GM18508 (cell line): ENCODE data around the gene CRYBG2.
"Not testable (repeated sequence)": the region's sequence is repeated elsewhere in the genome, so short reads cannot be mapped to it uniquely, and the experiment has no call there.

Experiments
- ATAC-seq: cut with Tn5 transposase; IDR thresholded peaks from one replicate; pipeline ENCODE4 v1.9.1; 2021; ENCODE audit warnings: moderate number of reproducible peaks; ENCODE audit not compliant: insufficient read depth, unreplicated experiment

Gene CRYBG2, protein sequence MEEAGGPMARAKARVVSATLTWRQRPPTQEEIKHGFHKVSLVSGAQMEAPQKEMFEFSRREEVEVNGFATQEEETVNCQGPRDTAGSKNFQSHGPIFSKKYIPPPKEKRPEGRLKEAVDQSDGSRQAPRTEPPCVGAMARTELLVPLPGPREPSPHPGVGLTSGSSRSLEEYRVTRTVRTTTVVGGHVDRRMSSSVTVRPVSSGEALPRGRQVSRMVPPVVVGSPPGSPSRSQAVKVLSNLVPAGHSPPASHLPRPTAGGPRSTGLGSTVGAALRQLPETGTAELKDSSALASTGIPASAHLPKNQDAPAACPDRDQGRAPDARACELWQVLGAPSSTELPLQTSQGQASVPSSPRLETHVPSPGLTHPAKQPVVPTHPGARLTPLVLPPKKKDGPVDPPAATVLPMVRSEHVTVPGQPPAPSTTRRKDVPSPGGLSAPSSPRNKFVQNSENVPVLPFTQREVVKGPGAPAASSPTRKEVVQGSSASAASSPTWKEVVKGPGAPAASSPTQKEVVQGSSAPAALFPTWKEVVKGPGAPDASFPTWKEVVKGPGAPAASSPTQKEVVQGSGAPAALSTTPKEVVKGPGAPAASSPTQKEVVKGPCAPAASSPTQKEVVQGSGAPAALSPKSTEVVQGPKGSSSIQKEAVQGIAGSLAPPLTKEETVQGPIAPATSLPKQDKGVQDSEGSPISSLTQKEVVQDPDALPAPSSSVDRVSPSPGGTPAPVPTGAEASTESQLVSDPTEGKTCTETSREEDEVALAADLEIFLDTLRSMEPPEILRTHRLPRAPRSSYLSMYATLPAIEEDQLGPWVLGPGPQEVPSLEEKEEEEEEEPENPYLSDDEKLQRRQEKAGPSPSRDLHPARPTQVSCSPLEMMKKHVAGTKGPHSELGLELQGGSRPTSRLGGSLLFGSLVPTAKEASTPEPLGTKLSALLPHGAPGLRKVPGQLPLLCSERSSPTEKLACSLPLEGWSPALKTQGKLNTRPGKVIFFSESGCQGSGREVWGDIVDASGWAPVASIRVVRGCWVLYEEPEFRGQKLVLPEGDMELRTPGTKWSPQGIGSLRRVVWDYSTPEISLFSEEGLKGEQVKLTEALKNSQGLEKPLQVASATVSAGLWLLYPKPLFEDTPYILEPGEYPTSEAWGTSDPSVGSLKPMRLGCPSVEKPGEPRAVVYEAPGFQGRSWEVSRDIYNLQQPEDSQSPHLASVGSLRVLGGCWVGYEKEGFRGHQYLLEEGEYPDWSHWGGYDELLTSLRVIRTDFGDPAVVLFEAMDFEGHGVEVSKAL (N-terminal part only)

DNA sequence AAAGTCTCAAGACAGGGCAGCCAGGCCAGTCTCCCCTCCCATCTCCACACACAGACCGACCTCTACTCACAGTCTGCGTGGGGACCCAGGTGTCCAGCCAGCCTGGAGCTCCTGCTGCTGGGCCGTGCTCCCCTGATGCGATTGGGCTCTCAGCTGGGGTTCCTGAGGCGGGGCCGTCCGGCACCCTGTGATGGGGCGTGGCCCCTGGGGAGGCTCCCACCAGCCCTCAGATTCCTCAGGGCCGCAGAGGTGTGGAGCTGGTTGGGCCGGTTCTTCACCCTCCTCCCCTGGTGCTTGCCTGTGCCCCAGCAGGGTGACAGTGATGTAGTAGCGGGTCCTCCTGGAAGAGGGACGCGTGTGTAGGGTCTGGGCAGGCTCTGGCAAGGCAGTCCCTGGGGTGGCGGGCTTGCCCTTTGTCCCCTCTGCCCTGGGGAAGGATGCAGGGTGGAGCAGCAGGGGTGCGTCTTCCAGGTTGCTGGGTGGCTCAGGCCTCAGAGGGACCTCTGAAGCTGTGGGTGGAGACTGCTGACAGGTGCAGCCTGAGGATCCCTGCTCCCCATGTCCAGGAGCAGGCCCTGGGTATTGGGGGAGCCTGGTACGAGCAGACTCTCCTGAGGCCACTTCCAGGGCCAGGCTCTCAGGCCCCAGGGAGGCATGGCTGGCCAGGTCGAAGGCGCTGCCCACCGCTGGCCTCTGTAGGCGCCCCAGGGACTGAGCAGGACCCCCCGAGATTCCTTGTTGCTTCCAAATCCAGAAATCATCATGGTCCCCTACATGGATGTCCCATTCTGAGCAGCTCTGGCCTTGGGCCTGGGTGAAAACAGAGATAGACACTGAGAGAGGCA lies at the start of gene CRYBG2:
CRYBG2 (minus strand) TSS at position 155 of the 845 bp plus-strand sequence. CDS start 7,473 bp downstream, outside the sequence.
- ATAC-seq = no peak

DNA sequence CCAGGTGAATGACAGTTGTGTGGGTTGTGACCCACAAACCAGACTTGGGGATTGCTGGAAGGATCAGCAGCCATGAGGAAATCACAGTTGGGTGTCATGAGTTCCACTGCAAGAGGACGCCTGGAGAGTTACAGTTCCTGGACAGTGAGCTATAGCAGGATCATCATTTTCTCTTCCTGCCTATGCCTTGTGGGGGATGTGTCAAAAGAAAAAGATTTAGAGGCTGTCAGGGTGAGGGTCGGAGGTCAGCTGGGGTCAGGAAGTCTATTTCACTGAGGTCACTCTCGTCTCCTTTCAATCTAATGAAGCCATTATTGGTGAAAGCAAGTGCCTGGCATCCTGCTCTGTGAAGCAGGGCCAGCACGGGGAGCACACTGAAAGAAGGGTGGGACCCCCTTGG lies 49.7 kb upstream of the CRYBG2 start:
- no peak for ATAC-seq

DNA sequence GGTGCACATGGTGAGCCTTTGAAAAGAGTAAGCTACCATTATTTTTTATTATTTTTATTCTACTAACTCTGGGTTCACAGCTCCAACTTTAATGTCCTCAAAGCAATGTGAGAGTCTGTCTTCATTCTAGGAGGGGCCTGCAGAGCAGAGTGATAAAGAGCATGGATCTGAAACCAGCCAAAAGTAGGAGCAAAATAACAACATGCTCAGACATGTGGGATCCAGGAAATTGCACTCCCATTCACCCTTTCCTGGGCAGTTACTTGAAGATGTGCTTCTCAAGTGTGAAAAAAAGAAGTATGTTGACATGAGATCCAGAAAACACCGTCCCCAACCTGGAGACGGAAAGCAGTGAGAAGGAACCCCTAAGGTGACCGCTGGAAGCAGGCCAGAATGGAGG lies 48.0 kb upstream of the CRYBG2 start:
- ATAC-seq = no peak

DNA sequence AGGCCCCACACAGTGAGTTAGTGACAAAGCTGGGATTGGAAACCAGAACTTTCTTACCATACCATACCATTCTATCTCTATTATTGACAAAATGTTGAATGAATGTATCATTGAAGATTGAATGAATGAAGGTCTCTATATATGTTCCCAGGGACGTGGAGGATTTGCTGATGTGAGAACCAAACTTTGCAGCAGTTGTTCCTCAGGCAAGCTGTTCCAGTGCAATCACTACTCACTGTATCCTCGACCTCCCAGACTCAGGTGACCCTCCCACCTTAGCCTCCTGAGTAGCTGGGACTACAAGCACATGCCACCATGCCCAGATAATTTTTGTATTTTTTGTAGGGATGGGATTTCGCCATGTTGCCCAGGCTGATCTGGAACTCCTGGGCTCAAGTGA lies 45.1 kb upstream of the CRYBG2 start:
- no peak for ATAC-seq

DNA sequence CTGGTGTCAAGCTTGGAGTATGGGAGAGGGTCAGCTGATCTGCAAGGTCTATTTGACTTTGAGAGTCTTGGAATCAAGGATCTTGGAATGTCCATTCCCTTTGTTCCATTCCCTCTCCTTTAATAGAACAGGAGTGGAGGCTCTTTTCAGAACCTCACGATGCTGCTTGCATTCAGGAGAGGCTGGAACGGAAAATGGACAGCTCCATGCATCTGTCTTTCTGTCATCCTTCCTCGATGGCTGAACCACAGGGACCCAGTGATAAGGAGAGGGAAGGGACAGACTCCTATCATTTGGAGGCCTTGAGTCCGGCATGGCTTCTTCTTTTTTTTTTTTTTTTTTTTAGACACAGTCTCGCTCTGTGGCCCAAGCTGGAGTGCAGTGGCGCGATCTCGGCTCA lies 41.8 kb upstream of the CRYBG2 start:
- ATAC-seq = no peak

DNA sequence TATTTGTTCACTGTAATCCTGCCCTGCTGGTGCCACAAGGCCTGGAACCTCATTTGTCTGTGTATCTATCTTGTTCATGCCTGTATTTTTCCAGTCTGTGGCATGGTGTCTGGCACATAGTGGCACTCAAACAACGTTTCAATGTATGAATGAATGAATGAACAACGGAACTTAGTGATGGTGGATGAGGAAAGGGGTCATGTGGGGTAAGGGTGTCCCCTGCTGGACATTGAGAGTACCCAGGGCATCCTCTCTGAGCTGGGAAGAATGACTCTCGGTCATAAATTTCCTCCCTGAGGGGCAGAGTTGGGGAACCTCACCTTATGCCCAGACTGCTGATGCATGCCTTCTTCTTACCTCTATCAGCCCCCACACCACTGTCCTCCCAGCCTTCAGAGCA lies 37.5 kb upstream of the CRYBG2 start:
- ATAC-seq = no peak

DNA sequence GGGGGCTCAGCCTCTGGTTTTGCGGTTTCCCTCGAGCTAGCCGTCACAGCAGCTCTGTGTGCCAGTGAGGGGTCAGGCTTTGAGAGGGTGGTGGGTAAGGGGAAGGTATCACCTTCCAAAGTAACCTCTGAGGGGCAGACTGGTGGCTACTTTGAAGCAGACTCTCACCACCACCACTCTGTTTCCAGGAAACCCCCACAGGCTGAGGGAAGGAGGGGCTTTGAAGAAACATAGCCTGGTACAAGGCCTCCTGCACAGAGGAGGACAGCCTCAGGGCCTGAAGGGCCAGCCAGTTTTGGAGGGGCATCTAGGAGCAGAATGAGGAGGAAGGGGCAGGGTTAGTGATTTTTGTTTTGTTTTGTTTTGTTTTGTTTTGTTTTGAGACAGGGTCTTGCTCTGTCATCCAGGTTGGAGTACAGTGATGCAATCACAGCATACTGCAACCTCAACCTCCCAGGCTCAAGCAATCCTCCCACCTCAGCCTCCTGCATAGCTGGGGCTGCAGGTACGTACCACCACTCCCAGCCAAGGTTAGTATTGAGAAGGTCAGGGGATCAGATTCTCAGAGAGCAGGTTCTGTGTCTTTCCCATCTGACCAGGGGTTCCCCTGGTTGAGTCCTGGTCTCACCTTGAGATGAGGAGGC lies 35.8 kb upstream of the CRYBG2 start:
- no peak for ATAC-seq

DNA sequence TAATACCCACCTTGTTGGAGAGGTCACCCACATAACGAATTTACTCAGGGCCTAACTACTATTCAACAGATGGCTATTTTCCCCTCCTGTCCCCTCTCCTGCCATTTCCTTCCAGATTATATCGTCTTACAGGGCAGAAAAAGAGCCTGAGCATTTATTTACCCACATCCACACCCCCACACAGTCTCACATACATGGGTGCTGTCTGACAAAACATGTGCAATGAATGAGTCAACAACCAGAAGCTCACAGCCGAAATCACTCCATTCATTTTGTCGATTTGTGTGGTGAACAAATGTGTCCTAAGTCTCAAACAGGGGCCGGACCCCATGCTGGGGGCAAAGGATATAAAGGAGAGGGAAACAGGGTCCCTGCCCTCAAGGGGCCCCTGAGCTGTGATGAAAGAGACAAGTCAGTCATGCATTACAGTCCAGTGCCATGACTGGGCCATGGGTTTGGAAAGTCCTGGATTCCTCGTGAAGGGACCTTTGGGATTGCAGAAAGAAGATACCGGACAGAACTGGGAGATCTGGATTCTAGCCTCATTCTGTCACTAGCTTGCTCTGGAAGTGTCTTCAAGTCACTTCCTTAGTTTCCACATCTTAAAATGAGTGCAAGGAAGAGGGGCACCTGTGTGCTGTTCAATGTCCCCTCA lies 35.0 kb upstream of the CRYBG2 start:
- ATAC-seq = no peak

DNA sequence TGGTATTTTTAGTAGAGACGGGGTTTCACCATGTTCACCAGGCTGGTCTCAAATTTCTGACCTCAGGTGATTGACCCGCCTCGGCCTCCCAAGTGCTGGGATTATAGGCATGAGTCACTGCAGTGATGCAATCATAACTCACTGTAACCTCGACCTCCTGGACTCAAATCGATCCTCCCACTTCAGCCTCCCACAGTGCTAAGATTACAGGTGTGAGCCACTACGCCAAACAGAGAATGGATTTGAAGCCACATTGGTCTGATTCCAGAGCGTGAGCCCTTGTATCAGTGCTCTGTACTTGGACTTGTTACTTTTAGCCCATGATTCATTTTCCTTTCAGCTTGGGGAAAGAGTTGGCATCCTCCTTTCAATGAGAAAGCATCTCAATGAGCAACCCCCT lies 33.5 kb upstream of the CRYBG2 start:
- no peak for ATAC-seq

DNA sequence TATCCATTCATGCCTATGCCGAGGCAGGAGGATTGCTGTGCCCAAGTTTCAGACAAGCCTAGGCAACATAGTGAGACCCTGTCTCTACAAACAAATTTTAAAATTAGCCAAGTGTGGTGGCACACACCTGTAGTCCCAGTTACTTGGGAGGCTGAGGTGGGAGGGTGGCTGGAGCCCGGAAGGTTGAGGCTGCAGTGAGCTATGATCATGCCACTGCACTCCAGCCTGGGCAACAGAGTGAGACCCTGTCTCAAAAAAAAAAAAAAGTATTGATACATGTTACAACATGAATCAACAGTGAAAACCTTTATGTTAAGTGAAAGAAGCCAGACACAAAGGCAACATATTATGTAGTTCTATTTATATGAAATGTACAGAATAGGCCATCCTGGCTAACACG lies 31.1 kb upstream of the CRYBG2 start:
- ATAC-seq = not testable (repeated sequence)

DNA sequence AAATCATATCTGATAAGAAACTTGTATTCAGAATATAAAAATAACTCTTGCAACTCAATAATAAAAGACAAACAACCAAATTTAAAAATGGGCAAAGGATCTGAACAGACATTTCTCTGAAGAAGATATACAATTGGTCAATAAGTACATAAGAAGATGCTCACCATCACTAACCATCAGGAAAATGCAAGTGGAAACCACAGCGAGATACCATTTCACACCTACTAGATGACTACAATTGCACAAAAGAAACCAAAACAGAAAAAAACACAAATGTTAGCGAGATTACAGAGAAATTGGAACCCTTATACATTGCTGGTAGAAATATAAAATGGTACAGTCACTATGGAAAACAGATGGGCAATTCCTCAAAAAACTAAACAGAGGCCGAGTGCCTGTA lies 30.1 kb upstream of the CRYBG2 start:
- ATAC-seq = no peak

DNA sequence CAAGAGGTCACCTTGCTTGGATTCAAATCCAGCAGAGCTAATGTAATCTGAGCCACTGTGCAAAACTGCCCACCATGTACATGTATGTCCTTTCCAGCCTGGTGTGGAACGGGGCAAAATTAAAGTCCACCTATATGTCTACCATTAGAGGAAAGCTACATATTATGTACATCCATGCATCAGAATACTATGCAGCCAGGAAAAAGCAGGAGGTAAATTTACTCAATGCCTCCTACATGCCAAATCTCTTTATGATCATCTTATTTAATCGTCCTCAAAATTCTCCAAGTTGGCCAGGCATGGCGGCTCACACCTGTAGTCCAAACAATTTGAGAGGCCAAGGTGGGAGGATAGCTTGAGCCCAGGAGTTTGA lies 24.9 kb upstream of the CRYBG2 start:
- no peak for ATAC-seq

DNA sequence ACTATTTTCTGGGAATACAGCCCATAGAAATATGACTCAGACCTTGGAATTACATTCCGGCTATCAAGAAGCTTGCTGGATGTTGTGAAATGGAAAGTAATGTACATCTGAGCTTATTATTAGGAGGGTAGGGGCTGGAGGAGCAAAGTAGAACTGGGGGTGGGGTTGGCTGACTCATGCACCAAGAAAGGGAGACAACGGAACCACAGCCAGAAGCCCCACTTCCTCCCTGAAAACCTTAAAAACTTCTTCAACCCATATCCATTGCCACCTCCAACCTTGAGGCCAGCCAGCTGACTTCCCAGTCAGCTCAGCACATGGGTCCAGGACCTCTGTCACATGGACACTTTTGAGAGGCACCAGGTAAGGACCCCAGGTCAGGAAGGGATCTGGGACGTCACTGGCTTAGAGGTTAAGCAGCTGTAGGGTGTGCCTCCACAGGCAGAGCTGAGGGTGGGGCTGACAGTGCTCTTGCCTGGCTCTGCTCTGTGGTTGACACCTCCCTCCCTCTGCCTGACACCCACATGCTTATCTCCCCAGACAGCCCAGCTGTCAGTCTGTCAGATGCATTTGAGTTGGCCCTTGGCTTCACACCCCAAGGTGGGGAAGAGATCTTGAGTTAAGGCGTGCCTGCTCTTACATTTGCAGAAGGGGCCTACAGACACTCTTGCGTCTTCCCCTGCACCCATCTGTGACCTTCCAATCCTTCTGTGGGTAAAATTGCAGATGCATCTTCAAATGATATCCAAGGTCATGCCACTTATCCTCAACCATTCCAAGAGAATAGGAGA lies 24.4 kb upstream of the CRYBG2 start:
- no peak for ATAC-seq

DNA sequence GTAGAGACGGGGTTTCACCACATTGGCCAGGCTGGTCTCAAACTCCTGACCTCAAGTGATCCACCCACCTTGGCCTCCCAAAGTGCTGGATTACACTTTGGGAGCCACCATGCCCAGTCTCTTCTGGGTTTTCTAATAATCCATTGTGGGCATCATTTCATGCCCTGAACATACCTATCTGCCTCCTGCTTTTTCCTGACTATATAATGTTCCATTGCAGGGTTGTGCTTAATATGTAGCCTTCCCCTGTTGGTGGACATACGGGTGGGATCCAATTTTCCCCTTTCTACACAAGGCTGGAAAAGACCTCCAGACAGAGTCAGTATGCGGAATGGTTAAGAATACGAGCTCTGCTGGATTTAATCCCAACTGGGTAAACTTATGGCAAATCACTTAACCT lies 22.1 kb upstream of the CRYBG2 start:
- ATAC-seq = no peak

DNA sequence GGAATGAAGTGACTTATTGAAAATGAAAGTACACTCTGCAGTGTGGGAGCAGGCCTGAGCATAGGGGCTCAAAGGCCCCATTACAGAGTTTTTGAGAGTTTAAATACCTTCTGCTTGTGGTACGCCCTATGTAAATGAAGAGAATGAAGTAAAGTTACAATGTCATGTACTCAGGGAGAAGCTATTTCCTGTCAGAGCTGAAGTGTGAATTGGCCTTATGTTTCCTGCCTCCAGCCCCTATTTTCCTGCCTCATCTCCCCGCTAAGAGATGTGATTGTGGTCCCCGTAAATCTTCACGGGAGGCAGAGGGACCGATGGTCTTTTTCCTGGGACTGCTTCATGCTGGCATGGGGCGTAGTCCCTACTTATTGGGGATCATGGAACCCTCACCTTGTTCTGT lies 21.2 kb upstream of the CRYBG2 start:
- no peak for ATAC-seq

DNA sequence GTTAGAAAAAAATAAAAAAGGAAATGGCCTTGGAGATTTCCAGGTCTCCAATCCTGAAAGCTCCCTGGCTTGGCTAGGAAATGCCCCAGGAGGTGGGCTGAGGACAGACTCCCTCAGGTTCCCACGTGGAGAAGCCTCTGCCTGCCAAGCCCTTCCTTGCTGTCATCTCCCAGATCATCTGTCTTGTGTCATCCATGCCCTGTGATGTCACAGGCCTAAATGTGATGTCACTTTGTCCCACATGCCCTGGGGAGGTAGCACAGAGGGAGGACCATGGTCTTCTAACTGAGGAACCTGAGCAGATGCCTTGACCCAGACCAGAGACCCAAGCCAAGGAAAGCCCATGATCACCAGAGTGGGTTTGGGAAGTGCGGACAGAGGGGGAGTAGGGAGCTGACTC lies 20.4 kb upstream of the CRYBG2 start:
- ATAC-seq = not testable (repeated sequence)

DNA sequence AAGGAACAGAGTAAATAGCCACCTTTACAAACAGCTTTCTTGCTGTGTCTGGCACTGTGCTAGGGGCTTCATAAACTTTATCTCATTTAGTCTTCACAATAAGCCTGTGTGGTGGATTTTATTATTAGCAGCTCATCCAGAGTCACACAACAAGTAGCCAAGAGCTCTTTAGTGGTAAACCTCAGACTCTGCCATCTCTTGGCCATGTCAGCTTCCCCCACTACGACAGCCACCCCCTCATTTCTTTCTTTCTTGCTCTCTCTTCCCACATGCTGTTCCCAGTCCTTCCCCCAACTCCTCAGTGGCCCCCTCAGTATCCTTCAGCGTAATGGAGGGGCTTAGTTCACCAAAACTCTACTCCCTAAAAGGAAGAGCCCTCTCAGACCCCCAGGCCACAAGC lies 19.9 kb upstream of the CRYBG2 start:
- no peak for ATAC-seq

DNA sequence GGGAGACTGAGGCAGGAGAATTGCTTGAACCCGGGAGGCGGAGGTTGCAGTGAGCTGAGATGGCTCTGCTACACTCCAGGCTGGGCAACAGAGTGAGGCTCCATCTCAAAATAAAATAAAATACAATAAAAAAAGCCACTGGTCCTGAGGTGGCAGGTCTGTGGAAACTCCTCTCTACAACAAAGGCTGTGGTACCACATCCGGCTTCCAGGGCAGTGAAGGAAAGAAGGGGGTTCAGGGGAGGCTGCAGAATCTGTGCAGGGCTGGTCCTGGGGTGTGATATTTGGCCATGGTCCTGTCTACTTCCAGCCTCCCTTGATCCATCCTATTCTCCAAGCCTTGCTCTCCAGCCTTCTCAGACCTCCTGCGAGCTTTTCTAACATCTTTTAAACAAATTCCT lies 19.4 kb upstream of the CRYBG2 start:
- ATAC-seq = no peak
